Bronchial epithelial cell (primary cell): ENCODE results near the gene C1orf21. TPM values are rescaled to one million over a fixed set of nuclear protein-coding genes. Genes with fewer than 3 reads are reported as not detected.

Experiments used
- DNase-seq: peaks from one replicate; pipeline ENCODE4 v3.0.0-alpha.2; 2010; ENCODE audit warnings: low read depth
- FAIRE-seq: peaks from 2 replicates; lab custom pipeline; 2011; peaks lifted over from hg19 to GRCh38; lab: Jason Lieb, UNC
- H3K27me3 ChIP-seq: 2 replicates; pipeline ENCODE4 v1.5.1; 2011; ENCODE audit warnings: low read length; ENCODE audit not compliant: control insufficient read depth, insufficient read depth
- H3K36me3 ChIP-seq: 2 replicates; pipeline ENCODE4 v1.5.1; 2011; ENCODE audit warnings: low read length; ENCODE audit not compliant: control insufficient read depth, insufficient read depth
- H3K4me3 ChIP-seq: 2 replicates; pipeline ENCODE4 v1.5.1; 2011; ENCODE audit warnings: mild to moderate bottlenecking, low read depth, low read length, control low read depth
- total RNA-seq: library from RNA; depleted of rRNA; stranded (reverse); fragments of >200 nt; gene quantifications from 2 replicates; pipeline ENCODE4 v1.2.1, GENCODE V29; 2014
- TF ChIP-seq, protein P1 (sequence below): IDR thresholded peaks from 2 replicates; pipeline ENCODE4 v1.5.1; 2011; ENCODE audit warnings: mild to moderate bottlenecking, moderate library complexity, low read length, control low read depth, inconsistent platforms; ENCODE audit not compliant: insufficient read depth, severe bottlenecking

Gene C1orf21
- total RNA-seq, 1 donor from 2014 or later: 10.3 TPM

DNA sequence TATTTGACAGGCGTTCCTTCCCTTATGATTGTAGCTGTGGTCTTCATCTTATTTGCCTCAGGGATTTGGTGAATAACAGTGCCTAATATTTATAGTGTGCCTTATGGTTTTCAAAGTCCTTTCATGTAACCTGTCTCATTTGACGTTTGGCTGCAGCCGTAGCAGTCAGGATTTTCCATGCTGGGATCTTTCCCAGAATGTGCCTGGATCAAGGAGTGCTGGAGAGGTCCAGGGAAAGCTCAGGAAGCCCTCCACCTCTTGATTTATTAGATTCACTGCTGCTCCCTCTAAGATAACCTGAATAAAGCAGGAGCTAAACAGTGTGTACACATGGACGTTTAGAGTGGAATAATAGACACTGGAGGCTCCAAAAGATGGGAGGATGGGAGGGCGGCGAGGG lies 5.2 kb downstream of the C1orf21 start:
- FAIRE-seq (no peak), DNase-seq (no peak)
- TF ChIP-seq, protein P1, sequence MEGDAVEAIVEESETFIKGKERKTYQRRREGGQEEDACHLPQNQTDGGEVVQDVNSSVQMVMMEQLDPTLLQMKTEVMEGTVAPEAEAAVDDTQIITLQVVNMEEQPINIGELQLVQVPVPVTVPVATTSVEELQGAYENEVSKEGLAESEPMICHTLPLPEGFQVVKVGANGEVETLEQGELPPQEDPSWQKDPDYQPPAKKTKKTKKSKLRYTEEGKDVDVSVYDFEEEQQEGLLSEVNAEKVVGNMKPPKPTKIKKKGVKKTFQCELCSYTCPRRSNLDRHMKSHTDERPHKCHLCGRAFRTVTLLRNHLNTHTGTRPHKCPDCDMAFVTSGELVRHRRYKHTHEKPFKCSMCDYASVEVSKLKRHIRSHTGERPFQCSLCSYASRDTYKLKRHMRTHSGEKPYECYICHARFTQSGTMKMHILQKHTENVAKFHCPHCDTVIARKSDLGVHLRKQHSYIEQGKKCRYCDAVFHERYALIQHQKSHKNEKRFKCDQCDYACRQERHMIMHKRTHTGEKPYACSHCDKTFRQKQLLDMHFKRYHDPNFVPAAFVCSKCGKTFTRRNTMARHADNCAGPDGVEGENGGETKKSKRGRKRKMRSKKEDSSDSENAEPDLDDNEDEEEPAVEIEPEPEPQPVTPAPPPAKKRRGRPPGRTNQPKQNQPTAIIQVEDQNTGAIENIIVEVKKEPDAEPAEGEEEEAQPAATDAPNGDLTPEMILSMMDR: no peak
- H3K4me3 ChIP-seq: no peak overlapping the region
- no peaks in the 10 kb centered on the region for H3K36me3 ChIP-seq
- H3K27me3 ChIP-seq: no peaks in the 10 kb centered on the region

DNA sequence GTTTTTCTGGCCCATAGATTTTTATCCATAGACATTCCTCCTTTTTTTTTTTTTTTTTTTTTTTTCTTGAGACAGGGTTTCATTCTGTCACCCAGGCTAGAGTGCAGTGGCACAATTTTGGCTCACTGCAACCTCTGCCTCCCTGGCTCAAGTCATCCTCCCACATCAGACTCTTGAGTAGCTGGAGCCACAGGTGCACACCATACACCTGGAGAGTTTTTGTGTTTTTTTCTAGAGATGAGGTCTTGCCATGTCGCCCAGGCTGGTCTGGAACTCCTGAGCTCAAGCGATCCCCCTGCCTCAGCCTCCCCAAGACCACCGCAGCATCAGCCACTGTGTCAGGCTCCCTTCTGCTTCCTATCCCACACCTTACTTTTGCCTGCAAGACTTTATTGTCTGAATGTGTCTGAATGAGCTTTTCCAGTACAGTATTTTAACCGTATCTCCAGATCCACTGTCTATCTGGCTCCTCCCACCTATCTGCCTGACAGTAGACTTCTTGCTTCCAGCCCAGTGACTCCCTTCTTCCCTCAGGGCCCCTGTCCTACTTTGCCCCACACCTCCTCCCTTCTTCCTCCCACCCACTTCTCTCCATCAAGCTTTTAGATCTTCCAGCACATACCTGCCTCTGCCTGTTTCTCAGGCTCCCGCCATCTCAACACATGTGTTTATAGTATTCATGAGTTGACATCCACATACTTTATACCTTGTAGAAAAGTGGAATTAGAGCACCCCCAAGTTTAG lies 6.1 kb downstream of the C1orf21 start:
- H3K4me3 ChIP-seq: no peak overlapping the region
- peak; percentile 29 for DNase-seq
- no peak for FAIRE-seq
- TF ChIP-seq, protein P1: no peak
- H3K36me3 ChIP-seq: no peaks in the 10 kb centered on the region
- H3K27me3 ChIP-seq: no peaks in the 10 kb centered on the region

DNA sequence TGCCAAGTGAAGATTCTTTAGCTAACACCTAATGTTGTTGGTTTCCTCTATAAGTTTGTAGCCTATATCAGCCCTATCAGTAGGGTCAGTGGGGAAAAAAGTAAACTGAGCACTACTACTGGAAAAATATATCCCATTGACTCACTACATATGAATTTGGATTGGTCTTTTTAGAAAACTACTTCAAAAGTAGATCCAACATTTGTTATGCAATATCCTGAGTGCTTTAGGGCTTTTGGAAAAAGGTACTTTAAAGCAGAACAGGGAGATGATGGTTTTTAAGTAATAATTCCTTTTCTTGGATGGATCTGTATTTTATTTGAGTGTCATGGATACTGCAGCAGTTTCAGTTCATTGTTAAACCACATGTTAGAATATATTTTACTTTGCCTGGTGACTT lies 7.1 kb downstream of the C1orf21 start:
- FAIRE-seq (no peak), DNase-seq (peak; percentile 46)
- Histone ChIP-seq H3K36me3 (no peaks in the 10 kb centered on the region), H3K27me3 (no peaks in the 10 kb centered on the region), H3K4me3 (no peak overlapping the region)
- TF ChIP-seq, protein P1: no peak

DNA sequence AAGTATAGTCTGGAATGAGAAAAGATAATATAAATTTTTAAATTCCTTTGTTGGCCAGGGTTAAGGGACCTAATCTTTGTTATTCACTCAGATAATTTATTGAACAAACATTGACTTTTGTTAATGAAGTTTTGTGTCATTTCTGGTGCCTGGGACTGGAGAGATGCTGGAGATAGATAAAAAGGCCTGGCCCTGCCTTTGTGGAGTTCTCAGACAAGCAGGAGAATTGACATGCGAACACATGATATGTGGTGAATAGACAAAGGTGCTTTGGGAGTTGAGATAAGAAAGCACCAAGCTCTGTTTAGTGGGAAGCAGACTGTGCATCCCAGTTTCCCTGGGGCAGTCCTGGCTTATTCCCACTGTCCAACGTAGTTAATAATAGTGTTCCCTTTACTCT lies 8.5 kb downstream of the C1orf21 start:
- FAIRE-seq (no peak), DNase-seq (no peak)
- Histone ChIP-seq H3K4me3 (no peak overlapping the region), H3K36me3 (no peaks in the 10 kb centered on the region), H3K27me3 (no peaks in the 10 kb centered on the region)
- TF ChIP-seq, protein P1: no peak

DNA sequence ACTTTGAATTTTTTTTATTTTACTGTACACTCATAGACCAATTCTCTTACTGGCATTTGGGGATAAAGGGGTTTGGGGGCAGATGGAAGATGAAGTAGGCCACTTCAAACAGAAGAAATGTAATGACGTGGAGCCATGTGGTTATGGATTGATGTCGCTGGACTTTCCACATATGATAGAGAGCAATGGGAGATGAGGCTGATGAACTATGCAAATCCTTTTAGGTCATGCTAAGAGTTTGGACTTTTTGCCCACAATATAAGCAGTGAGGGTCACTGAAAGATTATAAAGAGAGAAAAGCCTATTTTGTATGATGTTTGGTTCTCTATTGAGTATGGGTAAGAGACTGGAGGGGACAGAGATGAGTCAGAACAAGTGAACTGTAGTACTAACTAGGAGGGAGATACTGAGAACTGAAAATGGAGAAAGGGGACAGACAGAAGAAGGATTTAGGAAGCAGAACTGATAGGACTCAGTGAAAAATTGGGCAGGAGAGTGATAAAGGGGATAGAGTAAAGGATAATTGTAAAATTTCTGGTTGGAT lies 9.2 kb downstream of the C1orf21 start:
- no peaks in the 10 kb centered on the region for H3K36me3 ChIP-seq
- no peak for DNase-seq
- no peak overlapping the region for H3K4me3 ChIP-seq
- TF ChIP-seq, protein P1: no peak
- no peaks in the 10 kb centered on the region for H3K27me3 ChIP-seq
- FAIRE-seq: no peak
